KMS-11 (cell line): ENCODE data around the gene CEACAM19.

Experiments
- H2AFZ ChIP-seq: fragments of 200-600 bp; sonication (generic); 2 replicates; pipeline ENCODE4 v1.6.1; 2016; ENCODE audit warnings: antibody characterized with exemption, mixed run types, low read depth
- H3K27ac ChIP-seq: fragments of 200-600 bp; sonication (generic); 2 replicates; pipeline ENCODE4 v1.6.1; 2016; ENCODE audit warnings: mild to moderate bottlenecking, mixed run types
- H3K27me3 ChIP-seq: fragments of 200-600 bp; sonication (generic); 2 replicates; pipeline ENCODE4 v1.6.1; 2017; ENCODE audit warnings: mild to moderate bottlenecking, low read depth, mixed run types, moderate library complexity; ENCODE audit not compliant: insufficient read depth
- H3K36me3 ChIP-seq: fragments of 200-600 bp; sonication (generic); 2 replicates; pipeline ENCODE4 v1.6.1; 2017; ENCODE audit warnings: mild to moderate bottlenecking, mixed run types; ENCODE audit not compliant: insufficient read depth
- H3K4me1 ChIP-seq: fragments of 200-600 bp; sonication (generic); 2 replicates; pipeline ENCODE4 v1.6.1; 2016; ENCODE audit warnings: mild to moderate bottlenecking, low read depth, mixed run types; ENCODE audit not compliant: poor library complexity, severe bottlenecking
- H3K4me2 ChIP-seq: fragments of 200-600 bp; sonication (generic); 2 replicates; pipeline ENCODE4 v1.7.0; 2016; ENCODE audit warnings: mild to moderate bottlenecking, mixed run types
- H3K4me3 ChIP-seq: fragments of 200-600 bp; sonication (generic); IDR thresholded peaks from 2 replicates; pipeline ENCODE4 v1.6.1; 2017; ENCODE audit warnings: low read depth, low read length, mixed read lengths; ENCODE audit not compliant: insufficient read depth
- H3K79me2 ChIP-seq: fragments of 200-600 bp; sonication (generic); 2 replicates; pipeline ENCODE4 v1.6.1; 2016; ENCODE audit warnings: low read depth, mixed run types; ENCODE audit not compliant: insufficient read depth
- H3K9ac ChIP-seq: fragments of 200-600 bp; sonication (generic); 2 replicates; pipeline ENCODE4 v1.6.1; 2016; ENCODE audit warnings: mild to moderate bottlenecking, mixed run types
- H4K20me1 ChIP-seq: fragments of 200-600 bp; sonication (generic); 2 replicates; pipeline ENCODE4 v1.6.1; 2016; ENCODE audit warnings: mild to moderate bottlenecking, mixed run types; ENCODE audit not compliant: insufficient read depth
- CTCF ChIP-seq: fragments of 200-600 bp; sonication (generic); conservative IDR thresholded peaks from 2 replicates; pipeline ENCODE4 v1.6.1; 2017; ENCODE audit warnings: low read depth, mild to moderate bottlenecking, antibody characterized with exemption, low read length, moderate library complexity, mixed read lengths

CEACAM19 gene

GRCh38 chr19:44657211-44657921 is 13.9 kb upstream of the CEACAM19 start:
- peak; percentile 94 for TF ChIP-seq CTCF
- Histone ChIP-seq H4K20me1 (no peaks in the 10 kb centered on the region), H2AFZ (peak overlapping the region; percentile 26; the same call in 1 of the 2 replicates), H3K4me2 (peak overlapping the region; percentile 38; the same call in 1 of the 2 replicates), H3K27me3 (no peaks in the 10 kb centered on the region; the same call in 1 of the 2 replicates), H3K79me2 (no peaks in the 10 kb centered on the region), H3K4me1 (peaks cover 28% of the 10 kb centered on the region), H3K36me3 (no peaks in the 10 kb centered on the region), H3K9ac (no peak overlapping the region), H3K27ac (no peak overlapping the region), H3K4me3 (no peak overlapping the region)

- no peak overlapping the region for H3K27ac ChIP-seq
- no peak overlapping the region for H3K4me2 ChIP-seq
- no peak overlapping the region for H3K4me3 ChIP-seq
- no peak overlapping the region for H3K9ac ChIP-seq
- no peak overlapping the region for H2AFZ ChIP-seq
- no peaks in the 10 kb centered on the region for H4K20me1 ChIP-seq
- H3K4me1 ChIP-seq = peaks cover 34% of the 10 kb centered on the region
- no peaks in the 10 kb centered on the region; the same call in 1 of the 2 replicates for H3K27me3 ChIP-seq
- no peaks in the 10 kb centered on the region for H3K36me3 ChIP-seq
- TF ChIP-seq CTCF = no peak
- H3K79me2 ChIP-seq = no peaks in the 10 kb centered on the region
These were observed 13.1 kb upstream of the CEACAM19 start for GRCh38 chr19:44658069-44658733.

- peaks cover 19% of the 10 kb centered on the region for H3K4me1 ChIP-seq
- H3K27ac ChIP-seq = no peak overlapping the region
- H3K27me3 ChIP-seq = no peaks in the 10 kb centered on the region; the same call in 1 of the 2 replicates
- no peak overlapping the region for H3K9ac ChIP-seq
- H3K4me3 ChIP-seq = no peak overlapping the region
- H2AFZ ChIP-seq = no peak overlapping the region
- H3K36me3 ChIP-seq = no peaks in the 10 kb centered on the region
- no peak for TF ChIP-seq CTCF
- no peaks in the 10 kb centered on the region for H3K79me2 ChIP-seq
- H4K20me1 ChIP-seq = no peaks in the 10 kb centered on the region
- no peak overlapping the region for H3K4me2 ChIP-seq
These were observed 11.2 kb upstream of the CEACAM19 start for GRCh38 chr19:44660081-44660480.

GRCh38 chr19:44661205-44661604 is 10.1 kb upstream of the CEACAM19 start:
- TF ChIP-seq CTCF = no peak

More at GRCh38 chr19:44661205-44661604, 10.1 kb upstream of the CEACAM19 start:
- H2AFZ ChIP-seq = no peak overlapping the region
- no peak overlapping the region for H3K4me2 ChIP-seq
- no peak overlapping the region for H3K4me3 ChIP-seq
- peaks cover 13% of the 10 kb centered on the region for H3K4me1 ChIP-seq
- H3K9ac ChIP-seq = no peak overlapping the region
- H3K27me3 ChIP-seq = no peaks in the 10 kb centered on the region; the same call in 1 of the 2 replicates
- no peaks in the 10 kb centered on the region for H4K20me1 ChIP-seq
- H3K27ac ChIP-seq = no peak overlapping the region
- H3K36me3 ChIP-seq = no peaks in the 10 kb centered on the region
- no peaks in the 10 kb centered on the region for H3K79me2 ChIP-seq
